Testis (tissue), 2 donors: Measurements from ENCODE around the gene POLD4.

Experiments used
- CTCF ChIP-seq, 3 experiments: fragments of 450-650 bp in 2 of 3; fragments of 200-600 bp in 1 of 3; sonication (generic) in 1 of 3; IDR thresholded peaks; one replicate each; pipeline ENCODE4 v1.5.1; 2016 to 2019; ENCODE audit warnings: antibody characterized with exemption in 3 of 3, mild to moderate bottlenecking in 2 of 3, moderate library complexity in 1 of 3
- POLR2A ChIP-seq: fragments of 450-650 bp; IDR thresholded peaks from one replicate; pipeline ENCODE4 v1.6.1; 2017; ENCODE audit warnings: antibody characterized with exemption, mild to moderate bottlenecking, moderate library complexity

- TF ChIP-seq CTCF (IDR thresholded peaks at IDR 0.05) (no peak), POLR2A (no peak)
Observed at GRCh38 chr11:67369801-67370284, 16.5 kb upstream of the POLD4 start.
